Measurements from ENCODE around the gene ZNF236. TPM values are rescaled to one million over a fixed set of nuclear protein-coding genes. Genes with fewer than 3 reads are reported as not detected.
"Not testable (repeated sequence)": the region's sequence is repeated elsewhere in the genome, so short reads cannot be mapped to it uniquely, and the experiment has no call there.

The ZNF236 gene
- total RNA-seq, 1 donor from 2014 or later: 13.3 TPM

DNA sequence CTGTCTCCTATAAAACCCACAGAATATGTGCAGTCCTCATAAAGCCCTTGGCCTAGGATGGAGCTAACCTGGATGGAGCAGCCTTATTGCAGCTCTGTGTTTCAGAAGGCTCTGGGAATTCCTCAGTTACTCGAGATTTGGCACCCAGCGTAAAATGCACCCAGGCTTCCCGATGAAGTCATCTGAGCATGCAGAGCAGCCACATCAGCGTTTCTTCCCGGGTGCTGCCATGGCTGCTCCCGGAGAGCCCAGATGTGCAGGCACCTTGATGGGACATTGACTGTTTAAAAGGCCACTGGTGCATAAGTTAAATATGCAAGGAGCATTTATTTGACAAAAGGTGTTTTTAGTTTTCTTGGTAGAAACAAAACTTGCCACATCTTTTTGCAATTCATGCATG, 195.0 kb downstream of the ZNF236 start:
- no peak overlapping the region for H3K9ac ChIP-seq (ENCODE audit: low read length)
- H3K4me1 ChIP-seq (ENCODE audit: insufficient read depth, low read length): no peaks in the 10 kb centered on the region
- no peaks in the 10 kb centered on the region for H4K20me1 ChIP-seq (ENCODE audit: insufficient read depth, low read length)
- H3K4me3 ChIP-seq (ENCODE audit: insufficient read depth, low read depth, low read length): no peak overlapping the region
- H3K4me1 Mint-ChIP-seq (ENCODE audit: low read depth, unreplicated experiment): peaks cover 3% of the 10 kb centered on the region
- no peaks in the 10 kb centered on the region for H3K9me3 ChIP-seq (ENCODE audit: insufficient read depth, low read depth, low read length)
- H2AFZ ChIP-seq (ENCODE audit: low read depth, low read length): no peak overlapping the region
- H3K4me2 ChIP-seq (ENCODE audit: low read length): no peak overlapping the region
- H3K27ac ChIP-seq (ENCODE audit: low read depth, low read length): no peak overlapping the region
- no peaks in the 10 kb centered on the region for H3K36me3 ChIP-seq (ENCODE audit: insufficient read depth, low read length)
- H3K36me3 Mint-ChIP-seq (ENCODE audit: low read depth, unreplicated experiment): peaks cover 4% of the 10 kb centered on the region
- H3K79me2 ChIP-seq (ENCODE audit: insufficient read depth, low read length): no peaks in the 10 kb centered on the region
- H3K27me3 ChIP-seq (ENCODE audit: insufficient read depth, low read length): no peaks in the 10 kb centered on the region
- H3K27me3 Mint-ChIP-seq (ENCODE audit: low read depth, unreplicated experiment): no peaks in the 10 kb centered on the region
- TF ChIP-seq, protein P1, sequence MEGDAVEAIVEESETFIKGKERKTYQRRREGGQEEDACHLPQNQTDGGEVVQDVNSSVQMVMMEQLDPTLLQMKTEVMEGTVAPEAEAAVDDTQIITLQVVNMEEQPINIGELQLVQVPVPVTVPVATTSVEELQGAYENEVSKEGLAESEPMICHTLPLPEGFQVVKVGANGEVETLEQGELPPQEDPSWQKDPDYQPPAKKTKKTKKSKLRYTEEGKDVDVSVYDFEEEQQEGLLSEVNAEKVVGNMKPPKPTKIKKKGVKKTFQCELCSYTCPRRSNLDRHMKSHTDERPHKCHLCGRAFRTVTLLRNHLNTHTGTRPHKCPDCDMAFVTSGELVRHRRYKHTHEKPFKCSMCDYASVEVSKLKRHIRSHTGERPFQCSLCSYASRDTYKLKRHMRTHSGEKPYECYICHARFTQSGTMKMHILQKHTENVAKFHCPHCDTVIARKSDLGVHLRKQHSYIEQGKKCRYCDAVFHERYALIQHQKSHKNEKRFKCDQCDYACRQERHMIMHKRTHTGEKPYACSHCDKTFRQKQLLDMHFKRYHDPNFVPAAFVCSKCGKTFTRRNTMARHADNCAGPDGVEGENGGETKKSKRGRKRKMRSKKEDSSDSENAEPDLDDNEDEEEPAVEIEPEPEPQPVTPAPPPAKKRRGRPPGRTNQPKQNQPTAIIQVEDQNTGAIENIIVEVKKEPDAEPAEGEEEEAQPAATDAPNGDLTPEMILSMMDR (IDR thresholded peaks at IDR 0.05; ENCODE audit: insufficient read depth, low read depth, low read length): no peak
- TF ChIP-seq EZH2 (IDR thresholded peaks at IDR 0.05; ENCODE audit: insufficient read depth, low read length): no peak
- peaks cover 4% of the 10 kb centered on the region for H3K9me3 Mint-ChIP-seq (ENCODE audit: unreplicated experiment)
- H3K27ac Mint-ChIP-seq (ENCODE audit: unreplicated experiment): no peak overlapping the region
- no peak for DNase-seq (ENCODE audit: low read depth)
- no peak for FAIRE-seq
- H3K4me3 Mint-ChIP-seq (ENCODE audit: unreplicated experiment): no peak overlapping the region

DNA sequence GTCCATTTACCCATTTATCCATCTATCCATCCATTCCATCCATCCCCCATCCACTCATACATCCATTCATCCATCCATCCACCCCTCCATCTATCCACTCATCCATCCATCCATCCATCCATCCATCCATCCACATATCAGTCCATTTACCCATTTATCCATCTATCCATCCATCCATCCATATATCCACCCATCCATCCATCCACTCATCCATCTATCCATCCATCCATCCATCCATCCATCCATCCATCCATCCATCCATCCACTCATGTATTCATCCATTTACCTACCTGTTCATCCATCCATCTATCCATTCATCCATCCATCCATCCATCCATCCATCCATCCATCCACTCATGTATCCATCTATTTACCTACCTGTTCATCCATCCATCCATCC, 196.3 kb downstream of the ZNF236 start:
- H3K27ac Mint-ChIP-seq (ENCODE audit: unreplicated experiment); H3K27me3 Mint-ChIP-seq (ENCODE audit: low read depth, unreplicated experiment); H3K27me3 ChIP-seq (ENCODE audit: insufficient read depth, low read length); H3K4me3 Mint-ChIP-seq (ENCODE audit: unreplicated experiment); H3K36me3 ChIP-seq (ENCODE audit: insufficient read depth, low read length); H2AFZ ChIP-seq (ENCODE audit: low read depth, low read length); H3K9me3 Mint-ChIP-seq (ENCODE audit: unreplicated experiment); H3K9ac ChIP-seq (ENCODE audit: low read length); H3K27ac ChIP-seq (ENCODE audit: low read depth, low read length); H3K4me2 ChIP-seq (ENCODE audit: low read length); H3K9me3 ChIP-seq (ENCODE audit: insufficient read depth, low read depth, low read length); DNase-seq (ENCODE audit: low read depth); H3K79me2 ChIP-seq (ENCODE audit: insufficient read depth, low read length); H4K20me1 ChIP-seq (ENCODE audit: insufficient read depth, low read length); H3K4me1 ChIP-seq (ENCODE audit: insufficient read depth, low read length); H3K4me1 Mint-ChIP-seq (ENCODE audit: low read depth, unreplicated experiment); FAIRE-seq; H3K36me3 Mint-ChIP-seq (ENCODE audit: low read depth, unreplicated experiment); H3K4me3 ChIP-seq (ENCODE audit: insufficient read depth, low read depth, low read length): not testable (repeated sequence)

DNA sequence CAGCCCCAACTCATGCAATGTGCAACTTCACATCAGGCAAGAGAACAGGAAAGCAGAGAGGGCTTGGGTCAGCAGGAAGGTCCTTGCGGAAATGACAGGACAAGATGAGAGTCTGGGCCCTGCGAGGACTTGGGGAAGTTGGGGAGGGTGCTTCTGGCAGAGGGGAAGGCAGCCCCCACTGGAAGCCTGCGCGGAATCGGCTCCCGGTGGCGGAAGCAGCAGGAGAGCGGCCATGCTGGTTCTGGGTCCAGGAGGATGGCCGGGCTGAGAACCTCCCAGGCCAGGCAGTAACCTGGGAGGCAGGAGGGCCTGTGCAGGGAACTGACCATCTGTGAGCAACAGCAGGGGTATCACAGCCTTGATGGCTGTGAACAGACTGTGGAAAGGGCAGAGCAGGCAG, 197.3 kb downstream of the ZNF236 start:
- H3K4me3 Mint-ChIP-seq (ENCODE audit: unreplicated experiment): no peak overlapping the region
- H3K36me3 Mint-ChIP-seq (ENCODE audit: low read depth, unreplicated experiment): peaks cover 9% of the 10 kb centered on the region
- H3K4me3 ChIP-seq (ENCODE audit: insufficient read depth, low read depth, low read length): no peak overlapping the region
- DNase-seq (ENCODE audit: low read depth) (no peak), FAIRE-seq (no peak)
- no peaks in the 10 kb centered on the region for H3K27me3 Mint-ChIP-seq (ENCODE audit: low read depth, unreplicated experiment)
- H4K20me1 ChIP-seq (ENCODE audit: insufficient read depth, low read length): no peaks in the 10 kb centered on the region
- H2AFZ ChIP-seq (ENCODE audit: low read depth, low read length): no peak overlapping the region
- H3K79me2 ChIP-seq (ENCODE audit: insufficient read depth, low read length): no peaks in the 10 kb centered on the region
- H3K27me3 ChIP-seq (ENCODE audit: insufficient read depth, low read length): no peaks in the 10 kb centered on the region
- H3K9me3 ChIP-seq (ENCODE audit: insufficient read depth, low read depth, low read length): no peaks in the 10 kb centered on the region
- no peak for TF ChIP-seq EZH2 (IDR thresholded peaks at IDR 0.05; ENCODE audit: insufficient read depth, low read length)
- TF ChIP-seq, protein P1 (IDR thresholded peaks at IDR 0.05; ENCODE audit: insufficient read depth, low read depth, low read length): no peak
- no peaks in the 10 kb centered on the region for H3K36me3 ChIP-seq (ENCODE audit: insufficient read depth, low read length)
- H3K27ac ChIP-seq (ENCODE audit: low read depth, low read length): no peak overlapping the region
- H3K4me1 Mint-ChIP-seq (ENCODE audit: low read depth, unreplicated experiment): no peaks in the 10 kb centered on the region
- H3K9me3 Mint-ChIP-seq (ENCODE audit: unreplicated experiment): peaks cover 4% of the 10 kb centered on the region
- H3K9ac ChIP-seq (ENCODE audit: low read length): no peak overlapping the region
- H3K4me2 ChIP-seq (ENCODE audit: low read length): no peak overlapping the region
- H3K4me1 ChIP-seq (ENCODE audit: insufficient read depth, low read length): no peaks in the 10 kb centered on the region
- H3K27ac Mint-ChIP-seq (ENCODE audit: unreplicated experiment): no peak overlapping the region
